Measurements from ENCODE around the gene FAM131C.
"Not testable (repeated sequence)": the region's sequence is repeated elsewhere in the genome, so short reads cannot be mapped to it uniquely, and the experiment has no call there.

Gene FAM131C

DNA sequence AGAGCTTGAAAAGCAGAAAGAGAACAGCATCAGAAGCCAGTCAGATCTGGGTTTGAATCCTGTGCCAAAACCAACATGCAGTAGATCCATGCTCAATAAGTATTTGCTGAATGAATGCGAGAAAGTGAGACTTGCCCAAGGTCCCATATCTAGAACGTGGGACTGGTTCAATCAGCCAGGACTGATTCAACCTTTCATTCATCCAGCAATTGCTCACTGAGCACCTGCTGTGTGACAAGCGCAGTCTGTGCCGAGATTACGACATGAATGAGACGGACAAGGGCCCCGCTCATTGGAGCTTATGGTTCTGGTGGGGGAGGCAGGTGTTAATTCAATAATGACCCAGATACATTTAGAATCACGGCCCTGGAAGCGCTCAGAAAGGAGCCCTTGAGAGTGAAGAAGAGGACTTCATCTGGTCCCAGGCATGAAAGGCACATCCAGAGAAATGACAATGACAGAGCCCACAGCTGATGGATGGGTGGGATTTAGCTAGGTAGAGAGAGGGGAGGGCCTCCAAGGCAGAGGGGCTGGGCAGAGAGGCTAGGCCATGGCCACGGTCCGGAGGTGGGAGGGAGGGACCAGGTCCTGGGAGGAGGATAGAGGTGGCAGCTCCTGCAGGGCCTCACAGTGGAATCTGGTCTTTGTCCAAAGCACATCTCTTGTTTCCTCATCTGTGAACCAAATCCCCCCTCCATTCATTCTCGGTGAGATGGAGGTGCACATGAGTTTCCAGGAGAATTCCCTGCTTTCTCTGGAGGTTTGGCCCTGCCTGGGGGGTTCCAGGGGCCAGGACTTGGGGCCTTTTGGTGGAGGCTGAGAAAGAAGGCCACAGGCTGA, 4.2 kb upstream of the FAM131C start:
- DNase-seq (ENCODE audit: low read depth in 2 of 2, low spot score in 1 of 2), result no peak

DNA sequence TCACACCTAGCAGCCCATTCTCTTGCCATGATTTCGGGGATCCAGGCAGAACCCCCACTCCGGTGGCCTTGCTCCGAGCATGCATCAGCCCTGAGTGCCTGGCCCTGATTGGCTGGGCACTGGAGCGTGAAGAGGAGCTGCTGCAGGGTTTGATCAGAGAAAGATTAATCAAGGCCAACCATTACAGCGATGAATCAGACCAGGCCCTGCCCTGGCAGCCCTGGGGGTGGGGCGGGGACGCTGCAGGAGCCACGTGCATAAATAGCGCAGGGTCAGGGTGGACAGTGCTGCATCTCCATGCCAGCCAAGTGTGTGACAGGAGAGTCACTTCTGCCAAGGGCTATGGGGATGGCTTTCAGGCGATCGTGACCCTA, 3.4 kb upstream of the FAM131C start:
- no peak for DNase-seq (ENCODE audit: low read depth in 2 of 2, low spot score in 1 of 2)

DNA sequence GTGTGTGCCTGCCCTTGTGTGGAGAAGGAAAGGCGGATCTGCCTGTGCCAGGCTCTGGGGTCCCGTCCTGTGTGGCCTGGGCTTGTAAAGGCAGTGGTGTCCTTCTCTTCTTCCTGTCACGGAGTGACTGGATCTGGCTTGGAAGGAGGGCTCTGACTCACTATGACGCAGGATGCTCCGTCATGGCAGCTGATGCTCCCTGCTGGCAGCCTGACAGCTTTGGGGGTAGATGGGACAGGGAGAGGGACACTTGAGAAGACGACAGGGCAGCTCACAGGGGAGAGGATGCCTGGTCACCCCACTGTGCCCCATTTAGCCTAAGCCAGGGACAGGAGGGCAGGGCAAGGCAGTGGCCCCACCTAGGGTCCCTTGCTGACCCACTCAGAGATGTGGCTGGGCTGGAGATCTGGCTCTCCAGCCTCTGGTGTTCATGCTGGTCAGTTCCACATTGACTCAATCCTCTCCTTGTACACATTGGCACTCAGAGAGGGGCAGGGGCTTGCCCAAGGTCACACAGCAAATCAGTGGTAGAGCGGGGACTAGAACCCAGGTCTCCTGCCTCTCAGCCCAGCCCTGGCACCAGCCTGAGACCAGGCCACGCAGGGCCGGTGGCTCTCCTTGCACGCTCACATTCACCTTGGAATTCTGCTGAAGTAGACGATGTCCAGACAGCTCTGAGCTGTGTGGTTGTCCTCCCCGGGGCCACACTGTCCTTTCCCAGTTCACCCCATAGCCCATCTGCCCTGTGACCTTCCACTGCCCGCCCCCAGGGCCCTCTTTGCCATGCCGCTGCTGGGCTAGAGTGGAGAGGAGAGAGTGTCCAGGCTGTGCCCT, 2.8 kb upstream of the FAM131C start:
- DNase-seq (ENCODE audit: low read depth in 2 of 2, low spot score in 1 of 2), result no peak

DNA sequence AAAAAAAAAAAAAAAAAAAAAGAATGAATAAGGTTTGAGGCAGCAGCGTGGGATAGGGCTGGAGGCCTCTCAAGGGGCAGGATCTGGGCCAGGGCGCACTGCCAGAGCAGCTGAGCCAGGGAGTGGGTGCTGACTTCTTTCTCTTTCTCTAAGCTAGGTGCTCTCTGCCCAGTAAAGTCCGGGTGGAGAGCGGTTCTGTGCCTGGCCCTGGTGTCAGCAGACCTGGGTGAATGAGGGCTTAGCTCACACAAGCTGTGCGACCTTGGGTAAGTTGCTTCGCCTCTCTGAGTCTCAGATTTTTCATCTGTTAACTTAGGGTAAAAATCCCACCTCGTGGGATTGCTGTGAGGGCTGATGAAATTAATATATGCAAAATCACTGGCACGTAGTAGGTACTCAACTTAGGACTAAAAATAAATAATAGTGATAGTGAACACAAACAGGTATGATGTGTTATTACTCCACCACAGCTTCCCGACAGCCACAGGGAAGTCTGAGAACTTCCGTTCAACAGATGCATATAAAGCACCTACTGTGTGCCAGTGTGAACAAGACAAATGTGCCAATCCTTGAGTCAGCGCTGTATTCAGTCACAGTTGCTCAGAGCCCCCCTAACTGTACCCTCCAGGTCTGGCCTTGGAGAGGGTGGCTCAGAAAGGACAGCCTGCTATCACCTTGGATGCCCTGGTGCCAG, 2.0 kb upstream of the FAM131C start:
- DNase-seq (ENCODE audit: low read depth in 2 of 2, low spot score in 1 of 2), result no peak

DNA sequence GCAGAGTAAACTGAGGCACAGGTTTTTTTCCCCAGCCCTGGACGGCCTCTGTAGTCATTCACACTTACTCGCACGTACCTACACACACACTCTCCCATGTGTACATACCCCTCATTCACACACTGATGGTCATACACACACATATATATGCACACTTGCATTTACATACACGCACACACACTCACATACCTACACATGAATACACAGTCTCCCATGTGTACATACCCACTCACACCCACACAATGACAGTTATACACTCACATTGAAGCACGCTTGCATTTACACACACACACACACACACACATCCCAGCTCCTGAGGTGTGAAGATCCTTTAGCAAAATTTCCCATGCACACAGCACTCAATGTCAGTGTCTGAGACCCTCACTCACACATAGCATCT, 766 bp upstream of the FAM131C start:
- DNase-seq (ENCODE audit: low read depth in 2 of 2, low spot score in 1 of 2), result no peak

DNA sequence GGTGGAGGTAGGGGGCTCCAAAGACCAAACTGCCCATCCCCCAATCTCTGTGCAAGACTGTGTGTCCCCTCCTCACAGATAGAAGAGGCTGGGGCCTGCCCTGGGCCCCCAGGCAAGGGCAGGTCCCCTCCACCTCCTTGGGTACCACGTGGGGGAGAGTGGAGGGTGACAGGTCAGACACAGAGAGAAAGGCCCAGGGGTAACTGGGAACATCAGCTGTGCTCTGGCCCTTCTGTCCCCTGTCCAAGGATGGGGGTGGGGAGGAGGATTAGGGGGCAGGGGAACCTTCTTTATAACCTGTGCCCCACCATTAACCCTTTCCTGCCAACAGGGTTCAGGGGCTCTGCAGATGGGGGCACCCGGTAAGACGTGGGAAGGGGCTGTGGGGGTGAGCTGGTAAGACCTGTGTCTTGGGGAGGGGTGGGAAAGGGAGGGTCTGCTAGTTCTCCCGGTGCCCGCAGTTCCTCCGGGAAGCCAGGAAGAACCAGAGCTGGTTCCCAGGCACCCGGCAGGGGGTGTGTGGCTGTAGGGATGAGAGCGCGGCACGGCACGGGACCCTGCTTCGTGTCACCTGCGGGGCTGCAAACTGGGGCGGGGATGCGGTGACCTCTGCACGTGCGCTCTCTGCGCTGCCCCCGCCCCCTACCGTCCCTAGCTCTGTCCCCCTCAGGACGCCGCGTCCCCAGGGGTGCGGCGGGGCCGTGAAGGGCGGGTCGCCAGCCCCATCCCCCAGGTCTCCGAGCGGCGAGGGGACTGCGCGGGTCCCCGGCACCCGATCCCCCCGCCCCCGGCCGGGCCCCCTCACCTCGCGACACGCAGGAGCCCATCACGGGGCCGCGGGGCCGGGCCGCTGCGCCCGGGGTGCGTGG, 601 bp downstream of the FAM131C start:
- DNase-seq (ENCODE audit: low read depth in 2 of 2, low spot score in 1 of 2), result no peak

DNA sequence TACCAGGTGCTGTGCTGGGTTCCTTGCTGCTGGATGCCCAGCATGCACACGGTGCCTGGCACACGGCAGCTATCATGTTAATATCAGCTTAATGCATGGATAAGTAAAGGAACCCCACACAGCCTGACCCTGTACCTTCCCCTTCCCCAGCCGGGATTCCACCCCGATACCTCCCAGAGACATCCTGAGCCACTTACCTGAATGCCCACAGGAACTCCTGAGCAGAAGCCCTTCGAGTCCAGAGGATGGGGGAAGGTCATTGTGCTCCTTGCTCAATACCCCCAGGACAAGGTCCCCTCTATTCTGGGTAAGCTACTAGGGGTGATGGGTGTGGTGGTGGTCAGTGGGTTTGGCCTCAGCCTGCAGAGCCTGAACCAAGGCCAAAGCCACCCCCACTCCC, 1.4 kb downstream of the FAM131C start:
- no peak for DNase-seq (ENCODE audit: low read depth in 2 of 2, low spot score in 1 of 2)

DNA sequence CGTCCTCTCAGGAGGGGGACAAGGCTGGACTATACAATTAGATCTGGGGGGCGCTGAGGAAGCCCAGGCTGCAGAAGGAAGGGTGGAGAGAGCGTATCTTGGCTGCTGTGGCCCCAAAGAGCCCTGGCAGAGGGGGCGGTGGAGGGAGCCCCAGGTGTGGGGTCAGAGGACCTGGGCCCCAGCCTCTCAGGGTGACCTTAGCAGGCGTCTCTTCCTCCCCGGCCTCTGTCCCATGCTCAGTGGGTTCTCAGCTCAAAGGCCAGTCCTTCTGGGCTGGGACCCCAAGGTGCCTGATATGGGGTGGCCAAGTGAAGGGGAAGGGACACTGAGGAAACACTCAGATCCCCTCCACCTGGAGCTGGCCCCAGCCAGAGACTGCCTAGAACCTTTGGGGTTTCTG, 1.8 kb downstream of the FAM131C start:
- DNase-seq (ENCODE audit: low read depth in 2 of 2, low spot score in 1 of 2), result no peak

DNA sequence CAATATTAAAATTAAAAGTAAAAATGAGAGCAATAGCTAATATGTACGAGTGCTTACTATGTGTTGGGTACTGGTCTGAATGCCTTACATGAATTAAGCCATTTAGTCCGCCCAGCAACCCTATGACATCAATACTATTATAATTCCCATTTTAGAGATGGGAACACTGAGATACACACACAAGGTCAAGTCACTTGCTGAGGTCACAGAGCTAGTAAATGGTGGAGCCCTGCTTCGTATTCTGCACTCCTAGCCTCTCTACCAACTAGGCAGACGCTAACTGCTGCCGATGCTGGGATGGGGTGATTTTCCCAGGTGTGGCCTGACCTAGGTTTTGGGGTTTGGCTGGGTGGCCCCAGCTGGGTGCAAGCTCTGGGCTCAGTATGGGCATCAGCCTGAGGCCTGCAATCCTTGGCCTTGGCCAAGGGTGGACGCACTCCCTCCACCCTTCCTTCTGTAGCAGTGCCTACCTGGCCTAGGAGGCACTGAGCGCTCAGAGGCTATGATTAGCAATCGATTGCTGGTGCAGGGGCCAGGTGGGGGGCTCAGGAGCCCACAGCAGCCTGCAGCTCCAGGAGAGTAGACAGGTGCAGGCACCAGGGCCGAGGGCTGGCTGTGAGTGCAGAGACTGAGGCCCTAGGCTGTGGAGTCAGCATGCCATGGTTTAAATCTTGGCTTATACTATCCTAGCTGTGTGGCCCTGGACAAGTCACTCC, 2.7 kb downstream of the FAM131C start:
- no peak for DNase-seq (ENCODE audit: low read depth in 2 of 2, low spot score in 1 of 2)

DNA sequence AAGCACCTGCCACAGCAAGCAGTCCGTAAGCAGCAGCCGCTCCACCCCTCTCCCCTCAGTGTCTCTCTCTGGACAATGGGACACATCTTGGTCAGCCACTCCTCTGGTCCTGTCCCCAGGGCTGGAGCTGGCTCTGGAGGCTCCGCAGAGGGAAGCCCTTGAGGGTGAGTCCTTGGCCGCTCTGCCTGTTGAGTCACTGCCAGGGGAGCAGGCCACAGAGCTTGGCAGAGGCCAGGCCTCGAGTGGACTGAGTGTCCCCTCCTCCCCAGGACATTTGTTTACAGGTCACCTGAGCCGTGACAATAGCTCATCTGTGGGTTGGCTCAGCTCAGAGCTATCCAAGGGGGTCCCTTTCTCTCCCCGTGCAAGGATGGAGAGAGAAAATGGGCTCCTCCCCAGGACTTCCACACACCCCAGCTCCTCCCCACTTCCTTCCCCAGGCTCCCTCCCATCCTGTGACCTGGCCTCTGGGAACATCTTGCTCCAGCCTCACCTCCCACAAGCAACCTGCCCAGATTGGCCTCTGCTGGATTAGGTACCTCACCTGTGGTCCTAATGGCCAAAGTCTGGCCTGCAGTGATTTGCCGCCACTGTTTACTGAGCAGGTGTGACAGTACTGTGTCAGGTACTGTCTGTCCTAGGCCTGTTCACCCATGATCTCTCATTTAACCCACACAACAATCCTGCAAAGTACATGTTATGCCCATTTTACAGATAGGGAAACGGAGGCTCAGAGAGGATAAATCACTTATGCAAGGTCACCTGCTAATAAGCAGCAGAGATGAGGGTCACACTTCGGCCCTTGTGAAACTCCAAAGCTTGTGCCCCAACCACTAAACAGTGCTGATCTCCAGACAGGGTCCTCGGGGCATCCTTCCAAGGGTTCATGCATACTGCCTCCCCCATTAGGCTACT, 4.8 kb downstream of the FAM131C start:
- no peak for DNase-seq (ENCODE audit: low read depth in 2 of 2, low spot score in 1 of 2)

DNA sequence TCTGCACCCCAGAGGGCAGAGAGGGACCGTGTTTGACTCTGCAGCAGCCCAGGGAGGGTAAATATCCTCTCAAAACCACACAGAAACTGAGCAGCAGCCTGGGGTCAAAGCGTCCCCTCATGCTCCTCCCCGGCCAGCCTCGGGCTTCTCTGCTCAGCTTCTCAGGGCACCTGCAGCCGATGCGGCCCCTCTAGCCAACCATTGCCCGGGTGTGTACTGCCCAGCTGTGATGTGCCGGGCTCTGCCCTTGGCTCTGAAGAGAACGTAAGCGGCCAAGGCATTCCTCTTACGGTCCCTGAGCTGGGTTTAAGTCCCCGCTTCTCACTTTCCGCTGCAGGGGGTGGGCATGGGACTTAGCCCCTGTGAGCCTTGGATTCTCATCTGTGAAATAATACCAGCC, 5.5 kb downstream of the FAM131C start:
- DNase-seq (ENCODE audit: low read depth in 2 of 2, low spot score in 1 of 2), result no peak

DNA sequence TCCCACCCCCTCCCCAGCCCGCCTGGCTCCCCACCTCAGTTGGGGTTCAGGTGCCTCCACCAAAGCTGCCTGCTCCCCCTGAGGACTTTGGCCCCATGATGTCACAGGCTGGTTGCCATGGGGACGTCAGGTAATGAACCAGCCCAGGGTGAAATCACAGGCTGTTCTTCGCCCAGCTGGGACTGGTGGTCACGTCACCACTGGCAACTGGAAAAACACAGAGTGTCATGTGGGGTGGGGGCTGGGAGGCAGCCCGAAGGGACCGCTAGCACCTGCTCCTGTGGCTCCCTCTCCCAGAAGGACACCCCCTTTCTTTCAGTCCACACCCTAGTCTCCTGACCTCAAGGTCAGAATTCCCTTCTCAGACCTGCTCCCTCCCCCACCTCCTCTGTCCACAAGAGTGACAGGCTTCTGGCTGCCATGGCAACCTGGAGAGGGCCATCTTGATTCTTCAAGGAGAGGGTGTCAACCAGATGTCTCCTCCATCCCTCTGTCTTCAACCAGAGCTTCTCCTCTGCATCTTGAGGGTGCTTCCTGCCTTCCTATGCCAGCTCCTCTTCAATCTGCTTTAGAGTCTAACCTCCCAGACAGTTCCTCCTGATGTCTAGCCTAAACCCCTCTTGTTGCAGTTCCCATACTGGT, 6.2 kb downstream of the FAM131C start:
- no peak for DNase-seq (ENCODE audit: low read depth in 2 of 2, low spot score in 1 of 2)

DNA sequence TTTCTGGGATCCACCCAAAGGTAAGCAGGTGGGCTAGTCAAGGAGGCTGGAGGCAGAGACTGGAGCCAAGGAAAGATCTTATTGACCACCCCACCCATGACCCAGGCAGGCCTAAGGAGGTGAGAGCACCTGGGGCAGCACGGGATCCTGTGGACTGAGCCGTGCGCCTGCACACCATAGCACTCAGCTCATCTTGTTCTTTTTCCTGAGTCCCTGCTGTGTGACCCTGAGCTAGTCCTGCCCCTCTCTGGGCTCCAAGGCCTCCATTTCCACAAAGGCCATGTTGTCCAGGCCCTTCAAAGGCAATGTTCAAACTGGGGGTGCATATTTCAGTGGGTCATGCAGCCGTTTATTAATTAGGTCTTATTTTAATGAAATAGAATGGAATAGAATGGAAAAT, 7.2 kb downstream of the FAM131C start:
- no peak for DNase-seq (ENCODE audit: low read depth in 2 of 2, low spot score in 1 of 2)

DNA sequence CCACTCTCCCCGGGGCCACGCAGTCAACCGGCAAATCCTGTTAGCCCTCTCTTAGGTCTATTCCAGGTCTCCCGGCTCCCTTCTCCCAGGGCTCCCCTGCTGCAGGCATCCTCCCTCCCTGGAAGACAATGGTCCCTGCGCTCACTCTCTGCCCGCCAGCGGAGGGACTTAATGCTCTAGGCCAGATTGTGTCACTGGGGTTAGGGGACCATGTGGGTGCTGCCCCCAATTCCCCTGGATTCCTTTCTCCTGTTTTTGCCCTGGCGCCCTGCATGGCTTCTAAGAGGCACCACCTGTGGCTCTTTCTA, 8.2 kb downstream of the FAM131C start:
- DNase-seq (ENCODE audit: low read depth in 2 of 2, low spot score in 1 of 2), result no peak

DNA sequence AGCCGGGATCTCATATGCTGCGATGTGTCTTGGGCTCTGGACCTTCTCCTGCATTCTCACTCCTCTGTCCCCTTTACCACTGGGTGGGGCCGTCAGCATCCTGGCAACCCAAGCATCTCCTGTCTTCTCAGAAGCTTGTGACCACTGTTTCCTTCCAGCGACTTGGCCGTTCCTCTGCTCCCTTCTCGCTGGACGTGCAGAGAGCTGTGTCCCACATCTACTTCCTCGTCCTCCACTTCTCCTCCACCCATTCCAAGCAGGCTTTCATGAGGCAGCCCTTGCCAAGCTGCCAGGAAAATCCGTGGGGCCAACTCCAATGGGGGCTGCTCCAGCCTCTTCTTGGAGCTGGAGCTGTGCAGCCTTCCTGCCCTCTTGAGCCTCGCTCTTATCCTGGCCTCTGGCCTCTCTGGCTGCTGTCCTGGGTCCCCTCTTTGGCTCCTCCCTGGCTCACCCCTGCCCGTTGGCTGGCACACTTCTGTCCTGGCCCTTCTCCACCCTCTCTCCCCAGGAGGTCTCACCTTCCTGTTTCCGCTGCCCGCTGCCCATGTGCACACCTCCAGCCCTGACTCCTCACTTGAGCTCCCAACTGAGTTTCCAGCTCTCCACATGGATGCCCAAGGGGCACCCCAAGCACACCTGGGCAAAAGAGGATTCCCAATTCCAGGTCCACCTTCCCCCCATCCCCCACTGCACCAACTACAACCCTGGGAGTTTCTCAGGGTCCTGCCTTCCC, 8.7 kb downstream of the FAM131C start:
- no peak for DNase-seq (ENCODE audit: low read depth in 2 of 2, low spot score in 1 of 2)

DNA sequence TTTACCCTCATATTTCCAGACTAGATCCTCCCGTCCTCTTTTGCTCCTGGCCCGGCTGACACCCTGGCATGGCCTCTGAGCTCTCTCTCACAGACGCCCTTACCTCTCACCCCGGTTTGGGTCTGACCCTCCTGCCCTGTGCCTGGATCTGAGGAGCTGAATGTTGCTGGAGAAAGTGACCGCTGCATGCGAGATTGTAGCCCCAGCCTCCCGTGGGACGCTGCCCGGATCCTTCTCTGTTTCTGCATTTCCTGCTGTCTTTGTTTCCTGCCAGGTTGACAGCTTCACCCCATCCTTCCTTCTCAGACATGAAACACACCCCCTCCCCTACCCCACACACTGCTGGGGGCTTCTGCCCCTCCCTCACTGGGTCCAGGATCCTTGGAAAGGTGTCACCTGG, 9.5 kb downstream of the FAM131C start:
- DNase-seq (ENCODE audit: low read depth in 2 of 2, low spot score in 1 of 2), result no peak

DNA sequence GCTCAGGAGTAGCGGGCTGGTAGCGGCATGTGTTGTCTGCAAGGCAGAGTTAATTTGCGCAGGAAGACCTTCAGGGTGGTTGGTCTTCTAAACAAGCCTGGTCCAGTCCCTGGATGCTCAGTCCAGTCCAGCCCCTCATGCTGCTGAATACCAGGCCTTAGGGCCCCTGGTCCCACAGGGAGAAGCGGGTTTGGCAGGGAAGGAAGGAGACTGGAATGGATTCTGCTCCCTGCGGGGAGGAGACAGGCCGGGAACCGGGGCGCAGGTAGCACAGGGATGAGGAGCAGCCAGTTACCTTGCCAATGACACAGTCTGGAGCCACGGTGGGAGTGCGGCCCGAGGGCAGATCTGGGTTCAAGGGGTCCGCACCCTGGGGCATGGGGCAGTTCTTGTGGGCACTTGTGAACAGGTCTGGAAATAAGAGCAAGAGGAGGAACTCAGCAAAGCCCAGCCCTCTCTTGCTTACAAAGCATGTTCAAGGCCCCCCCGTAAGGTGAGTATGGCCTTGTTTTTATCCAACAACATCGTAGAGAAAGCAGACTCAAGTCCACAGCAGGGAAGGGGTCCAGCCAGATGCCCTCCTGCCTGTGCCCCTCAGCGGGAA, 10.1 kb downstream of the FAM131C start:
- no peak for DNase-seq (ENCODE audit: low read depth in 2 of 2, low spot score in 1 of 2)

DNA sequence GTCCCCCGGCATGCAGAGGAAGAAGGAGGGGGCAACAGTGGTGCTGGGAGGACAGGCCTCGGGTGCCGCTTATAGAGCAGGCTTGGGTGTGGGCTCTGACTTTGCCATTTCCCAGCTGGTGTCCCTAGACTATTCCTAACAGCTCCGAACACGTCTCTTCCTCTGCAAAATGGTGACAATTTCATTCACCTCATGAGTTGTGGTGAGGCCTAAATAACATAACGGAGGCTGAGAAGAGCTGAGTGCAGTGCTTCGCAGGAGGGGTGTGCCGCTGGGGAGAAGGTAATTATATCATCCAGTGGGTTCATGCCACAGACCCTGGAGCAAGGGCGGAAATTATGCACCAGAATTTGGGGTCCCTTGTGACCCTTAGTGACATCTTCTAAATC, 10.8 kb downstream of the FAM131C start:
- not testable (repeated sequence) for DNase-seq (ENCODE audit: low read depth in 2 of 2, low spot score in 1 of 2)
